ENCODE data around the gene ADAM12.
"Not testable (repeated sequence)": the region's sequence is repeated elsewhere in the genome, so short reads cannot be mapped to it uniquely, and the experiment has no call there.

The ADAM12 gene

GRCh38 chr10:126054191-126054590, 334.1 kb downstream of the ADAM12 start:
- DNase-seq (ENCODE audit: low spot score), result no peak

DNA sequence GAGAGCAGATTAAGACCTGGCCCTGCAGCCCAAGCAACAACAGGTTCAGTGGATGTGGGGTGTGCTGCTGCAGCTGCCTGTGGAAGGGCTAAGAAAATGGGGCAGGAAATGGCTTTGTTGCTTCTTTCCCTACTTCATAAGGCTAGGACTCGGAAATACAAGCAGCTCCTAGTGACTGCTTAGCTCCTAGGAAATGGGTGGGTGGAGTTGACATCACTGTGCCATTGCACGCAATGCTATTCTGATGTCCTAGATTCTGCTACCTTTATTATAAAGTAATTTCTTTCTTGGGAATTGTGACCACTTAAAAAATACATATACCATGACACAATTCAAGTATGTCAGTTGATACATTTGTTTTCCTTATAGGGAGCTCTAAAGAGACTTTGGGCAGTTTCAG, 336.1 kb downstream of the ADAM12 start:
- DNase-seq (ENCODE audit: low spot score), result no peak

- DNase-seq (ENCODE audit: low spot score), result no peak
These were observed 338.2 kb downstream of the ADAM12 start for GRCh38 chr10:126049759-126050700.

- not testable (repeated sequence) for DNase-seq (ENCODE audit: low spot score)
These were observed 340.5 kb downstream of the ADAM12 start for GRCh38 chr10:126047749-126048148.

DNA sequence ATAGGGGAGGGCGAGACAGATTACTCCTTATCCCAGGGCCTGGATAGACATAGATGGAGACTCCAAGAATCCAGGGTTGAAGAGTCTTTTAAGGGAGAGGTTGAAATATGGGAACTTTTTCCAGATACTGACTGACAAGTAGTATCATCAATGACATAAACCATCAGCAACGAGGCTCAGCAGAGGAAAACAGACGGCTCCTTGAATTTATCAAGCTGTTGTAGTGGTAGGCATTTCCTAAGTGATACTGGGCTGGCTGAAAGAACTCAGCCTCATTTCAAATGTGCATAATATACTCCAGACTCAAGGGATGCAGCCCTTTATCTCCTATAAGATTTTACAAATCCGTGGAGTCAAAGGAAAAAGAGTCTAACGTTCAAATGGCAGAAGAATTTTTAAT, 341.4 kb downstream of the ADAM12 start:
- DNase-seq (ENCODE audit: low spot score), result no peak

DNA sequence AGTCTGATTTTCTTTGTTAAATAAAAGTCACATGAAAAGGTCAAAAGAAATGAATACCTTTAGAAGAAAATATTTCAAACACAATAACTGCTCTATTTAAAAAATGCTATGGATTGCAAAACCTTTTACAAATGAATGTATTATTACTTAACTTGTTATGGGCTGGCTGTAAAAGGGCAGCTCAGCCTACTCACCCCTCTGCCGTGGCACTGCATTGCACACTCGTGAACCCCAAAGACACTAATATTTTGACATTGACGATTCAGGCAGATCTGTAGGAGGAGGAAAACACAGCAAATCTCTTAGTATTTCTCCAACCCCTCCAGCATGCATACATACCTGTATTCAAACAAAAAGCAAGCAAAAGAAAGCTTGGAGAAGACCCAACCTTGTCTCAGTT, 342.4 kb downstream of the ADAM12 start:
- DNase-seq (ENCODE audit: low spot score), result no peak

DNA sequence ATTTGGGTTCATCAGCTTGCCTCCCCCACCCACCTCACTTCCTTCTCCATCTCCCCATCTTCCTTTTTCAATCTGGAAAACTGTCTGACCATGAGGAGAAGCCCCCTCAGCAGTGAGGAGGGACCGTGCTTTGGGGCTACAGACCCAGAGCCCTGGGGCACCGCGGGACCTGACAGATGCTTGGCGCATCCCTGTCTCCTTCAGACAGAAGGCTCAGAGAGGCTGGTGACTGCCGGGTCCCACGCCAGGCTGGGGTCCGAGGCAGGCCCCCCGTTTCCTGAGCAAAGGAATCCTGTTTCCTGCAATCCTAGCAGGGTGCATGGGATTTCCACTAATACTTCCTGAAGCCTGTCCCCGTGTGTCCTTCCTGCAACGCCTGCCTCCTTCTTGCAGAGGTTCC, 344.9 kb downstream of the ADAM12 start:
- no peak for DNase-seq (ENCODE audit: low spot score)

DNA sequence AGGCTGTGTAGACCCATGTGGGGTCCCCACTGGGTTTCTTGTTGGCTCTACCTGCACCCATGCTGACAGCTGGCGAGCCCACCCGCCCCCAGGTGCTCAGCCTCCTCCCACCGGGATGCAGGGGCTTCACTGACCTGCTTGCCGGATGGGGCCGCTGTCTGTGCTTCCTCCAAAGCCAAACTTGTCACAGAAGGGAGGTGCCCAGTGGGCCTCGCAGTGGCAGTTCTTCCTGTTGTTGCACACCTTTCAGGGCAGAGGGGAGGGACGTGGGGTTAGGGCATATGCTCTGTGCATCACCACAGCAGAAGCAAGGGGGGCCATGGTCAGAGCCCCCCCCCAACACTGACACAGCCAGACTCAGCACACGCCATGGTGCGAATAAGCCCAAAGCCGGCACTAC, 345.4 kb downstream of the ADAM12 start:
- no peak for DNase-seq (ENCODE audit: low spot score)

DNA sequence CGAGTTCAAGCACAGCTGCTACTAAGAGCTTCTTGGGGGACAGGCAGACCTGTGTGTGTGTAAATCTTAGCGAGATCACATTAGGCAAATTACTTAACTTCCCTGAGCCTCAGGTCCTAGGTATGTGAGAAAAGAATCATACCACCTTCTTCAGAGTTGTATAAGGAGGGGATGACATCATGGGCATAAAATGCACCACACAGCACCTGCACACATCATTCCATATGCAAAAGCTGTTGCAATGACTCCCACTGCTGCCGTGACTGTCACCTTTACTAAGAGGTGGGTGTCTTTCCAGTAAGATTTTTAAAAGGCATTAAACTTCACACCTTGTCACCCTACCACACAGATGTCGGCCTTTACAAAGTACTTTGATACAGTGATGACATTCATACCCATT, 345.9 kb downstream of the ADAM12 start:
- no peak for DNase-seq (ENCODE audit: low spot score)

GRCh38 chr10:126041804-126042231, 346.5 kb downstream of the ADAM12 start:
- no peak for DNase-seq (ENCODE audit: low spot score)

GRCh38 chr10:126041117-126041516, 347.2 kb downstream of the ADAM12 start:
- DNase-seq (ENCODE audit: low spot score), result no peak

DNA sequence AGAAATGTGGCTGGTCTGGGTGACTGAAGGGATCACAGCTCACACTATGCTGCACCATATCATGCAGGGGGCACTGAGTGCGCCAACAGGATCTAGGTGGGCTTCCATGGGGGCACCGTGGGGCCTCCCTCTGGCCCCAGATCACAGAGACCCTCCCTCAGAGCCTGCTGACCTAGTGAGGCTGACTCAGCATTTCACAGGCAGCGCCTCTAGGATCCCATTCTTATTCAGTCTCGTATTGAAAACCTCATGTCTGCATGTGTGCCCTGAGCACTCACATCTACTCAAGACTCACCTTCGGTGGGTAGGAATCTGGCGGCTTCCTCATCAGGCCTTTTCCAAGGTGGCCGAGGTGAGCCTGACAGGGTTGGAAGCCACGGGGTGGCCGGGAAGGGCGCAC, 350.3 kb downstream of the ADAM12 start:
- no peak for DNase-seq (ENCODE audit: low spot score)

DNA sequence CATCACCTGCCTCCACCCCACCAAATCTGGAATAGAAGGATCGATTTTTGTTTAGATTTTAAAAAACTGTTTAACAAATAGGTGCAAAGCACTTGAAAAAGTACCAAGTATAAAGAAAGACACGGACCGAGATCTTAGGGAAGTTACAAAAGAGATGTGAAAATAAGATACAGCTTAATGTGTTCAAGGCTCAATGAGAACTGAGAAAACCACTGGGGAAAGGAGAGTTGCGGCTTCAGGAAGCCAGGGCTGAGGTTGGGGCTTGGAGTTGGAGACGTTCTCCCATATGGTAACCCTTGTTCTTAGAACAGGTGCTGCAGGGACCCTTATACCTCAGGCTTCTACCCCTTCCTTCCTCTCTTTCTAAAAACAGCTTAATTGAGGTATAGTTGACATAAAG, 351.8 kb downstream of the ADAM12 start:
- DNase-seq (ENCODE audit: low spot score), result no peak

GRCh38 chr10:126034586-126034985, 353.7 kb downstream of the ADAM12 start:
- no peak for DNase-seq (ENCODE audit: low spot score)

DNA sequence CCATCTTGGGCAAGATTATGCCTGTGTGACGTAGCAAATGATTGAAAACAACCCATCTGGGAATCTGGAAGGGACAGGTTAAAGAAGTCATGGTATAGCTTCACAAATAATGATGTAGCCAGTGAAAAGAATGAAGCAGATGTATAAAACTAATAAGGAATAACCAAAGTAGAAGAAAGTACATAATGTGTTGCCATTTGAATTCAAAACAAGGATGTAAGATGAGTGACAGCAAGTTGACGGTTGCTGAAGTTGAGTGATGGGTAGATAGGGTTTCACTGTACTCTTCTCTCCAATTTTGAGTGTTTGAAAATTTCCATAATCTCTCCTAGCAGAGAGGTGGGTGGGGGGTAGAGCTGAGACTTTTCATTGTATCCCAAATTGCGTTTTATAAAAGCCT, 358.3 kb downstream of the ADAM12 start:
- DNase-seq (ENCODE audit: low spot score), result no peak

GRCh38 chr10:126027692-126028091, 360.6 kb downstream of the ADAM12 start:
- DNase-seq (ENCODE audit: low spot score), result no peak

- DNase-seq (ENCODE audit: low spot score), result no peak
These were observed 365.4 kb downstream of the ADAM12 start for GRCh38 chr10:126022841-126023240.

DNA sequence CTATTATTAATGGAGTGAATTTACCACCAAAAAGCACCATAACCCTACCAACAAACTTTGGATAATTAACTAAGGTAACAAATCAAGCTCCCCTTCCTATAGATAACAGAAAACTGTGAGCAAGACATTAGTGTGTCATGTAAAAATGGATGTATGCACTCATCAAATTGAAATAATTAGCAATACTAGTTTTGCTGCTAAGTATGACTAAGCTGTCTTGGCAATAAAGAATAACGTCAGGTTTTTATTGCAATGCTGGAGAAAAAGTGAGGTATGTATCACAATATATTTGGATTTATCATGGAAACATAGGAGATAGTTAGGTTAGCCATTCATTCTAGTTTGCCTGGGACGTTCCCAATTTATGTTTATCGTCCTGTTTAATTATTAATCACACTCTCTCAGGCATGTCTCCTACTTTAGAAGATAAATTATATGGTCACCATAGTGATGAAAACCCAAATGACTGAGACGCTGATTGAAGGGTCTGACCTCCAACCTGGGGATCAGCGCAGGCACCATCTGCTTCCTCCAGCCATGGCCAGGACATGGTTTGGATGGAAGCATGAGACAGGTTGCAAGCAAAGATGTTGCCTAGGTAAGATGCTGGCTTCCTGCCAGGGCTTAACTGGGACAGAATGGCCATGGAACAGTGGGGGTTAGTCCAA, 366.3 kb downstream of the ADAM12 start:
- no peak for DNase-seq (ENCODE audit: low spot score)

GRCh38 chr10:126017961-126018560, 370.2 kb downstream of the ADAM12 start:
- DNase-seq (ENCODE audit: low spot score), result no peak

DNA sequence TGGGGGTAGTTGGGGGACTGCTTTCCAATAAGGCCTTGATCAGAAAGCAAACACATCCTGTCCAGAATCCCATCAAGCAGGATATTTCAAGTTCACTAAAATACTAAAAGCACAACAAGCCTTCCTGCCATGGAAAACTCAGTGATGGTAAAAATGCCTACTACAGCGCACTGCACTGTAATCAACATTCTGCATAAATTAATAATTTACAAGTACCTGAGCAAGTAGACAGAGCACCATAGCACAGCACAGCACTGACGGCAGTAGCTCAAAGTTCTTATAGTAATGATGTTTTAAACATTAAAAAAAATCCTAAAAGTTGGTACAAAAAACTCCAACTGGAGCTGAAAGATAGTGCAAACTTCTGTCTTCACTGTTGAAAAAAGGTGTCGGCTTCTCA, 371.4 kb downstream of the ADAM12 start:
- DNase-seq (ENCODE audit: low spot score), result no peak

- DNase-seq (ENCODE audit: low spot score), result no peak
These were observed 372.0 kb downstream of the ADAM12 start for GRCh38 chr10:126016156-126016805.

DNA sequence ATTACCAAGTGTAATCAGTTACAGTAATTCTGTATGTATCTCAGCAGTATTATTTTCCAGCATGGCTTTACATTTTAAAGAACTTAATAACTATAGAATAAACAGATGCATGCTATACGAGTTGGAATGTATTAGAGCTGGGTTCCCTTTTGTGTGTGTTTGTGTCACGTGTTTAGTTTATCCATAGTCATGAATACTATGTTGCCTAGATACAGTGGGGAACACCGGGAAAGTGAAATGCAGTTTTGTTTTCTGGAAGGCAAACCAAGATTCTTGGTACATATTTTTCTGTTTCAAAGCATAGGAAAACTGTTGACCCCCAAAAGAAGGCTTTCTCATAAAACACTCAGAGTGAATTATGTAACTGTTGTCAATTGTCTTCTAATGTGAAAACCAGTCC, 372.9 kb downstream of the ADAM12 start:
- no peak for DNase-seq (ENCODE audit: low spot score)
